Measurements from ENCODE around the gene PIP5K1A.
"Not testable (repeated sequence)": the region's sequence is repeated elsewhere in the genome, so short reads cannot be mapped to it uniquely, and the experiment has no call there.

PIP5K1A gene

DNA sequence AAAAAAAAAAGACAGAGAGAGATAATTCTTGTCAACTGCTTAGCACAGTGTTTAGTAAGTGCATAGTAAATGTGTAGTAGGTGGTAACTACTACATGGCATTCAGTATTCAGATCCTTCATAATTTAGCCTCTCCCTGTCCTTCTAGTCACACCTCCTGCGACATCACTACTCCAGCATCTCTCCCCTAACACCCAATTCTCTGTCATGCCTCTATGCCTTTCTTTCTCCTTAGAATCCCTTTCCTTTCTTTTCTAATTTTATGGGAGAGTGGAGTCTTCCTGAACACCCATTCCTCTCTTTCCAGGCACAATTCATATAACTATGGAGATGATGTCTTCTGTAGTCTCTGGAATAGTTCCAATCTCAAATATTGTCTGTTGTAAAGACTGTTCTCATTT, 4.5 kb upstream of the PIP5K1A start:
- Histone ChIP-seq H3K4me1 (peaks cover 0 to 28% (median 16%) of the 10 kb centered on the region in 4 donors), H3K4me3 (no peak overlapping the region), H3K27ac (no peak overlapping the region), H3K9me3 (no peaks in the 10 kb centered on the region), H3K27me3 (no peaks in the 10 kb centered on the region), H3K36me3 (no peaks in the 10 kb centered on the region)
- intact Hi-C loops (cut with DNase I; ENCODE audit: low total_unique reads), result loop anchor here (5.0 to 10.0 kb wide), 2 partner anchors 58 to 151 kb away; partner anchors contain the start of genes PSMD4 and RFX5
- DNase-seq, result no peak
- TF ChIP-seq CTCF (IDR thresholded peaks at IDR 0.05), result no peak

GRCh38 chr1:151194894-151195594, 3.3 kb upstream of the PIP5K1A start:
- not testable (repeated sequence) for H3K27me3 ChIP-seq, H3K9me3 ChIP-seq, H3K4me3 ChIP-seq, H3K36me3 ChIP-seq
- peaks cover 0 to 27% (median 17%) of the 10 kb centered on the region in 4 donors for H3K4me1 ChIP-seq
- intact Hi-C loops (cut with DNase I; ENCODE audit: low total_unique reads), result loop anchor here (5.0 to 10.0 kb wide), 2 partner anchors 57 to 150 kb away; partner anchors contain the start of genes PSMD4 and RFX5
- DNase-seq, result peak; percentile 49 to 72
- peak overlapping the region in 1 of 2 donors; percentile 20 for H3K27ac ChIP-seq

DNA sequence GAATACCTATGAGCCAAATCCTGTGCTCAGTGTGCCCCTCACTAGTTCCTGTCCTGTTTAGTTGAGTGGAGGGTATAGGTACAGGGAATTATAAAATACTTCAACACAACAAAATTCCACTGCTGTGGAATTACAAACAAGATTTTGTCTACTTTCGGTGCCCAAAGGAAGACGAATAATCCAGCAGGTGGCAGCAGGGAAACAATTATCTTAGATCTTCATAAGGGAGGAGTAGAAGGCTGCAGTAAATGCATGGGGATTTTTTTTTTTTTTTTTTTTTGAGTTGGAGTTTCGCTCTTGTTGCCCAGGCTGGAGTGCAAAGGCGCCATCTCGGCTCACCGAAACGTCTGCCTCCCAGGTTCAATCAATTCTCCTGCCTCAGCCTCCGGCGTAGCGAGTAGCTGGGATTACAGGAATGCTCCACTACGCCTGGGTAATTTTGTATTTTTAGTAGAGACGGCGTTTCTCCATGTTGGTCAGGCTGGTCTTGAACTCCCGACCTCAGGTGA, 2.0 kb upstream of the PIP5K1A start:
- intact Hi-C loops (cut with DNase I; ENCODE audit: low total_unique reads), result loop anchor here (10.0 kb wide), 1 partner anchor 148 kb away; the partner anchor contains the start of gene RFX5
- peak; percentile 44 to 56 for TF ChIP-seq CTCF (IDR thresholded peaks at IDR 0.05)
- no peaks in the 10 kb centered on the region for H3K9me3 ChIP-seq
- DNase-seq, result peak; percentile 72 to 76
- peak overlapping the region in 1 of 2 donors; percentile 20 for H3K27ac ChIP-seq
- H3K4me1 ChIP-seq, result peaks cover 0 to 33% (median 24%) of the 10 kb centered on the region in 4 donors
- H3K27me3 ChIP-seq, result no peaks in the 10 kb centered on the region
- no peak overlapping the region for H3K4me3 ChIP-seq
- H3K36me3 ChIP-seq, result no peaks in the 10 kb centered on the region

GRCh38 chr1:151197863-151198253, 494 bp upstream of the PIP5K1A start:
- Histone ChIP-seq H3K9me3 (no peaks in the 10 kb centered on the region), H3K4me3 (peak overlapping the region; percentile 82 to 85), H3K36me3 (peaks cover 0 to 7% (median 5%) of the 10 kb centered on the region in 3 donors), H3K27ac (peak overlapping the region; percentile 89 to 91), H3K4me1 (peaks cover 0 to 48% (median 32%) of the 10 kb centered on the region in 4 donors), H3K27me3 (no peaks in the 10 kb centered on the region)
- TF ChIP-seq CTCF (IDR thresholded peaks at IDR 0.05), result no peak
- intact Hi-C loops (cut with DNase I; ENCODE audit: low total_unique reads), result loop anchor here (10.0 kb wide), 1 partner anchor 147 kb away; the partner anchor contains the start of gene RFX5
- DNase-seq, result peak in 1 of 2 donors; percentile 29

GRCh38 chr1:151199873-151200581, 1.7 kb downstream of the PIP5K1A start:
- TF ChIP-seq CTCF (IDR thresholded peaks at IDR 0.05), result no peak
- peak; percentile 32 to 56 for DNase-seq

GRCh38 chr1:151205381-151205965, 7.1 kb downstream of the PIP5K1A start:
- intact Hi-C loops (cut with DNase I; ENCODE audit: low total_unique reads); H3K4me3 ChIP-seq; H3K27ac ChIP-seq; H3K9me3 ChIP-seq; H3K27me3 ChIP-seq: not testable (repeated sequence)
- peak in 1 of 2 donors; percentile 24 for DNase-seq
- Histone ChIP-seq H3K4me1 (peaks cover 0 to 63% (median 26%) of the 10 kb centered on the region in 4 donors), H3K36me3 (peaks cover 15 to 60% (median 40%) of the 10 kb centered on the region in 3 donors)

More at GRCh38 chr1:151199873-151200581, 1.7 kb downstream of the PIP5K1A start:
- H3K27ac ChIP-seq, result peak overlapping the region; percentile 89 to 91
- H3K4me1 ChIP-seq, result peaks cover 0 to 66% (median 39%) of the 10 kb centered on the region in 4 donors
- peak overlapping the region; percentile 82 to 85 for H3K4me3 ChIP-seq
- H3K27me3 ChIP-seq, result no peaks in the 10 kb centered on the region
- intact Hi-C loops (cut with DNase I; ENCODE audit: low total_unique reads), result loop anchor here (10.0 kb wide), 1 partner anchor 145 kb away; the partner anchor contains the start of gene RFX5
- H3K36me3 ChIP-seq, result peaks cover 0 to 23% (median 12%) of the 10 kb centered on the region in 3 donors
- no peaks in the 10 kb centered on the region for H3K9me3 ChIP-seq
